ENCODE data around the gene SRCIN1. TPM values are rescaled to one million over a fixed set of nuclear protein-coding genes. Genes with fewer than 3 reads are reported as not detected.

SRCIN1 gene
- total RNA-seq, 1 experiment from 2014 or later: 2.6 TPM

- Histone ChIP-seq H2AFZ (ENCODE audit: low read length) (no peak overlapping the region), H3K4me1 (ENCODE audit: insufficient read depth, low read length) (peaks cover 31% of the 10 kb centered on the region), H3K79me2 (ENCODE audit: low read length) (no peaks in the 10 kb centered on the region), H3K9me3 (ENCODE audit: low read length) (no peaks in the 10 kb centered on the region), H3K9me2 (replicated peaks; ENCODE audit: low read length) (no peaks in the 10 kb centered on the region), H3K27me3 (ENCODE audit: low read length) (no peaks in the 10 kb centered on the region), H3K27ac (ENCODE audit: low read length) (no peak overlapping the region), H3K9ac (ENCODE audit: low read length) (no peak overlapping the region), H3K36me3 (ENCODE audit: low read depth, low read length) (no peaks in the 10 kb centered on the region), H4K20me1 (ENCODE audit: low read length) (no peaks in the 10 kb centered on the region), H3K4me3 (ENCODE audit: low read length) (no peak overlapping the region), H3K4me2 (ENCODE audit: low read length) (no peak overlapping the region), H3F3A (ENCODE audit: low read length, unreplicated experiment) (no peaks in the 10 kb centered on the region)
- POLR2A ChIA-PET (ENCODE audit: unreplicated experiment): no interaction called here
- CTCF ChIA-PET: no interaction called here
- TF ChIP-seq EZH2 (IDR thresholded peaks at IDR 0.05; ENCODE audit: low read length, unreplicated experiment): no peak
- BruUV-seq (replicated peaks): no TSS peak
- intact Hi-C loops (cut with micrococcal nuclease): no loop called here
- ATAC-seq: no peak
- DNase-seq: no peak
These were observed 19.7 kb downstream of the SRCIN1 start for GRCh38 chr17:38585918-38586529.

GRCh38 chr17:38585056-38585917, 20.5 kb downstream of the SRCIN1 start:
- Histone ChIP-seq H3K79me2 (ENCODE audit: low read length) (no peaks in the 10 kb centered on the region), H3K9me3 (ENCODE audit: low read length) (no peaks in the 10 kb centered on the region), H2AFZ (ENCODE audit: low read length) (peak overlapping the region; percentile 58; the same call in 1 of the 2 replicates), H3K4me3 (ENCODE audit: low read length) (no peak overlapping the region), H3K4me1 (ENCODE audit: insufficient read depth, low read length) (peaks cover 26% of the 10 kb centered on the region), H3F3A (ENCODE audit: low read length, unreplicated experiment) (no peaks in the 10 kb centered on the region), H3K27ac (ENCODE audit: low read length) (no peak overlapping the region), H3K27me3 (ENCODE audit: low read length) (no peaks in the 10 kb centered on the region), H3K9ac (ENCODE audit: low read length) (no peak overlapping the region; the same call in 1 of the 2 replicates), H3K36me3 (ENCODE audit: low read depth, low read length) (no peaks in the 10 kb centered on the region), H3K9me2 (replicated peaks; ENCODE audit: low read length) (no peaks in the 10 kb centered on the region), H3K4me2 (ENCODE audit: low read length) (peak overlapping the region; percentile 73), H4K20me1 (ENCODE audit: low read length) (no peaks in the 10 kb centered on the region)
- TF ChIP-seq CTCF (conservative IDR thresholded peaks at IDR 0.05; ENCODE audit: low read depth, low read length) (no peak), EZH2 (IDR thresholded peaks at IDR 0.05; ENCODE audit: low read length, unreplicated experiment) (no peak), EZH2phosphoT487 (IDR thresholded peaks at IDR 0.05; ENCODE audit: borderline replicate concordance, low read length) (no peak)
- intact Hi-C loops (cut with micrococcal nuclease): no loop called here
- CTCF ChIA-PET: interaction anchor here (3.9 kb wide), 1 partner anchor 27 kb away, joined by 36 read pairs; no protein-coding TSS in a partner anchor
- no TSS peak for BruUV-seq (replicated peaks)
- ATAC-seq (peak; percentile 24; the same call in 1 of the 2 replicates), DNase-seq (peak; percentile 22)
- POLR2A ChIA-PET (ENCODE audit: unreplicated experiment): no interaction called here

GRCh38 chr17:38584350-38584925, 21.3 kb downstream of the SRCIN1 start:
- DNase-seq: peak; percentile 59
- no peaks in the 10 kb centered on the region for H3K27me3 ChIP-seq (ENCODE audit: low read length)
- H3K9me3 ChIP-seq (ENCODE audit: low read length): no peaks in the 10 kb centered on the region
- no peaks in the 10 kb centered on the region for H4K20me1 ChIP-seq (ENCODE audit: low read length)
- peaks cover 31% of the 10 kb centered on the region for H3K4me1 ChIP-seq (ENCODE audit: insufficient read depth, low read length)
- peak overlapping the region; percentile 26; the same call in 1 of the 2 replicates for H3K4me3 ChIP-seq (ENCODE audit: low read length)
- ChIA-PET POLR2A (ENCODE audit: unreplicated experiment) (interaction anchor here (0.6 kb wide), 1 partner anchor 91 kb away, joined by 4 read pairs; no protein-coding TSS in a partner anchor), CTCF (interaction anchor here (1.0 to 3.9 kb wide), 2 partner anchors 26 to 78 kb away, joined by 3 to 36 read pairs; no protein-coding TSS in a partner anchor)
- TF ChIP-seq EZH2phosphoT487 (IDR thresholded peaks at IDR 0.05; ENCODE audit: borderline replicate concordance, low read length) (no peak), CTCF (conservative IDR thresholded peaks at IDR 0.05; ENCODE audit: low read depth, low read length) (peak; percentile 90)
- peak; percentile 76 for ATAC-seq
- intact Hi-C loops (cut with micrococcal nuclease): loop anchor here (1.0 kb wide), 1 partner anchor 26 kb away; no protein-coding TSS in a partner anchor
- H3K9me2 ChIP-seq (replicated peaks; ENCODE audit: low read length): no peaks in the 10 kb centered on the region
- no peak overlapping the region; the same call in 1 of the 2 replicates for H3K9ac ChIP-seq (ENCODE audit: low read length)
- no TSS peak for BruUV-seq (replicated peaks)
- H3K27ac ChIP-seq (ENCODE audit: low read length): no peak overlapping the region
- H2AFZ ChIP-seq (ENCODE audit: low read length): peak overlapping the region; percentile 58
- H3K79me2 ChIP-seq (ENCODE audit: low read length): no peaks in the 10 kb centered on the region
- no peaks in the 10 kb centered on the region for H3K36me3 ChIP-seq (ENCODE audit: low read depth, low read length)
- H3K4me2 ChIP-seq (ENCODE audit: low read length): peak overlapping the region; percentile 73
- no peaks in the 10 kb centered on the region for H3F3A ChIP-seq (ENCODE audit: low read length, unreplicated experiment)

Measured in PC-3 (cell line).